ENCODE results near the gene PLD2.
A peak's percentile ranks its signal among the peaks of the same experiment; 100 is the strongest.

Gene PLD2, protein sequence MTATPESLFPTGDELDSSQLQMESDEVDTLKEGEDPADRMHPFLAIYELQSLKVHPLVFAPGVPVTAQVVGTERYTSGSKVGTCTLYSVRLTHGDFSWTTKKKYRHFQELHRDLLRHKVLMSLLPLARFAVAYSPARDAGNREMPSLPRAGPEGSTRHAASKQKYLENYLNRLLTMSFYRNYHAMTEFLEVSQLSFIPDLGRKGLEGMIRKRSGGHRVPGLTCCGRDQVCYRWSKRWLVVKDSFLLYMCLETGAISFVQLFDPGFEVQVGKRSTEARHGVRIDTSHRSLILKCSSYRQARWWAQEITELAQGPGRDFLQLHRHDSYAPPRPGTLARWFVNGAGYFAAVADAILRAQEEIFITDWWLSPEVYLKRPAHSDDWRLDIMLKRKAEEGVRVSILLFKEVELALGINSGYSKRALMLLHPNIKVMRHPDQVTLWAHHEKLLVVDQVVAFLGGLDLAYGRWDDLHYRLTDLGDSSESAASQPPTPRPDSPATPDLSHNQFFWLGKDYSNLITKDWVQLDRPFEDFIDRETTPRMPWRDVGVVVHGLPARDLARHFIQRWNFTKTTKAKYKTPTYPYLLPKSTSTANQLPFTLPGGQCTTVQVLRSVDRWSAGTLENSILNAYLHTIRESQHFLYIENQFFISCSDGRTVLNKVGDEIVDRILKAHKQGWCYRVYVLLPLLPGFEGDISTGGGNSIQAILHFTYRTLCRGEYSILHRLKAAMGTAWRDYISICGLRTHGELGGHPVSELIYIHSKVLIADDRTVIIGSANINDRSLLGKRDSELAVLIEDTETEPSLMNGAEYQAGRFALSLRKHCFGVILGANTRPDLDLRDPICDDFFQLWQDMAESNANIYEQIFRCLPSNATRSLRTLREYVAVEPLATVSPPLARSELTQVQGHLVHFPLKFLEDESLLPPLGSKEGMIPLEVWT

DNA sequence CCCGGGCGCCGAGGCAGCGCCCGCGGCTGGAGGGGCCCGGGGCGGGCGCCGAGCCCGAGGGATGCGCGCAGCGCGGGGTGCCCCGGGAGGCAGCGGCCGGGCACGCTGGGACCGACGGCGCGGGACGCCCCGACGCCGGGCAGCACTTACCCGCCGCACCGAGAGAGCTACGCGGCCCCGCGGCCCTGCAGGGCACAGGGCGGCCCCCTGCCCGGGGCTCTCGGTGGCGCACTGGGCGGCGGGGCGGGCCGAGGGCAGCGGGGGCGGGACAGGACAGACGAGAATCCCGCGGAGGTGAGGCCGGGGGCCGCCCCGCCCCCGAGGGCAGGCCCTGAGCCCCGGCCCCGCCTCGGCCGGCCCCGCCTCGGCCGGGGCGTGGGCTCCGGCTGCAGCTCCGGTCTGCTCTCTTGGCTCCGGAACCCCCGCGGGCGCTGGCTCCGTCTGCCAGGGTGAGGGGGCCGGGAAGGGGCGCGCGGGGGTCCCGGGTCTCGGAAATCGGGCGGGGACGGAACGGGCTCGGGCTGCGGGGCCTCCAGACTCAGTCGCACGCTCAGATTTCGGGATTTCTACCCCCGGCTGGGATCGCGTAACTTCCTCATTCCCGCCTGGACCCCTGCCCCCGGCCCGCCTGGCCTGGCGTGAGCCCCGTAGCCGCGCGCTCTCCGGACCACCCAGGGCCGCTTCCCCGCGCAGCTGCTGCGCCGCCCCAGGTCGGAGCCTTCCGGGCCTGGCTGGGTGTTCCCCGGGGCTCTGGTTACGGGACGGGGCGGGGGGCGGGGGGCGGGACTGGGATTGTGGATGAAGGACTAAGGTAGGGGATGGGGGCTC lies at the start of gene PLD2:
PLD2 (plus strand) TSS at position 376 of the 828 bp plus-strand sequence. CDS start 621 bp downstream, outside the sequence.
- peak; percentile 70 to 89 (median 74) for DNase-seq (ENCODE audit: low read depth in 2 of 3, low spot score in 1 of 3)

GRCh38 chr17:4759776-4760236 lies 47.1 kb upstream of the PLD2 start:
- no peak for DNase-seq (ENCODE audit: low read depth in 2 of 3, low spot score in 1 of 3)

DNA sequence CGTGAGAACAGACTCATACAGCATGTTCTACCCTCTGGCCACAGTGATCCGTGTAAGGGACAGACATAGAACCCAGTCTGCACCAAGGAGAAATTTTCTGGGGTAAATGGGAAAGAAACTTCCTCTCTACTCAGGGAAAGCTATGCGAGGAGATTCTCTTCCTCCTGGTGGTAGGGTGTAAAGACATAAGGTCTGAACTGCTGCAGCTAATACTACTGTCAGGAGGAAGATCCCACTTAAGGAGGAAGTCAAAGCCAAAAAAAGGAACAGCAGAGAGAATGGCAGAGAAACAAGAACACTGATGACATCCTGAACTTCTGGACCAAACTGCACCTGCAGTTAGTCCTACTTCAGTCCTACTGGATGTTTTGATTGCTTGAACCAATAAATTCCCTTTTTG lies 42.4 kb upstream of the PLD2 start:
- no peak for DNase-seq (ENCODE audit: low read depth in 2 of 3, low spot score in 1 of 3)

DNA sequence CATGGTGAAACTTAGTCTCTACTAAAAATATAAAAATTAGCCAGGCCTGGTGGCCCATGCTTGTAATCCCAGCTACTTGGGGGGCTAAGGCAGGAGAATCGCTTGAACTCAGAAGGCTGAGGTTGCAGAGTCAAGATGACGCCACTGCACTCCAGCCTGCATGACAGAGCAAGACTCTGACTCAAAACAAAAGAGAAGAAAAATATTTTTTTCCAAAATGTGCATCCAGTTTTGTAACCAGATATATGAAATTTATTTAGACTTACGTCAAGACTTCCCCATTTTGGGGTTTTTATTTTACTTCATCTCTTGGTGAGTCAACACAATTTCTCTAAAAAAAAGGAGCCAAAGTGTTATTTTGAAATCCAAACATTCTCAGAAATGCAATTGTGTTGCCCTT lies 40.8 kb upstream of the PLD2 start:
- no peak for DNase-seq (ENCODE audit: low read depth in 2 of 3, low spot score in 1 of 3)

DNA sequence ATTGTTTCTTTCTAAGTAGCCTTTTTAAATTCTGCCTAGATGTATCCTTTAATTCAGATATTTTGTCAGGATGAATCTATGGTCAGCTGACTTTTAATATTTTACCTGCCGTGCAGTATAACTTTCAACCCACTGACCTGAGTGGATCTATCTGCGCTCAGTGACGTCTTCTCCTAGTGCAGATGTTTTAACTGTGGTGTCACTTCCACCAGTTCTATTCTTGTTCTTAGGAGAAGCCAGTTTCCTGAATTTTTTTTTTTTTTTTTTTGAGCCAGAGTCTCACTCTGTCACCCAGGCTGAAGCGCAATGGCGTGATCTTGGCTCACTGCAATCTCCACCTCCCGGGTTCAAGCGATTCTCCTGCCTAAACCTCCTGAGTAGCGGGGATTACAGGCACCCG lies 40.2 kb upstream of the PLD2 start:
- no peak for DNase-seq (ENCODE audit: low read depth in 2 of 3, low spot score in 1 of 3)

- DNase-seq (ENCODE audit: low read depth in 2 of 3, low spot score in 1 of 3) = no peak
Observed at GRCh38 chr17:4768298-4768697, 38.7 kb upstream of the PLD2 start.

DNA sequence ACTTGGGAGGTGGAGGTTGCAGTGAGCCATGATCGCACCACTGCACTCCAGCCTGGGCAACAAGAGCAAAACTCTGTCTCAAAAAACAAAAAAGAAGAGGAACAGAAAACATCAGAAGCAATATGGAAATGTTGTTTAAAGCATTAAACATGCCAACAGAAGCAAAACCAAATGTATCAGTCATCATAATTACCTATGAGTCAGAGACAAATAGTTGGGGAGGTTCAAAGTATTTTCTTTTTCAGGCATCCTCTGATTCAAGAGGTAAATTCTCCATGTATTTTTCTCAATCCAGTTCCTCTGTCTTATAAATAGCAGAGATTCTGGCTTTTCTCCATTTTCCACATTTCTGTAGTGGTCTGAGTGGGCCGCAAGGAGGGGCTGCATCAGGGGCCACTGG lies 37.3 kb upstream of the PLD2 start:
- DNase-seq (ENCODE audit: low read depth in 2 of 3, low spot score in 1 of 3) = no peak

GRCh38 chr17:4771519-4772234 lies 35.3 kb upstream of the PLD2 start, which contains the start of gene TM4SF5:
Gene TM4SF5, plus strand, starts transcription at chr17:4771886. Its CDS starts 37 bp downstream, at chr17:4771923.
- no peak for DNase-seq (ENCODE audit: low read depth in 2 of 3, low spot score in 1 of 3)

GRCh38 chr17:4772235-4772613 lies 34.7 kb upstream of the PLD2 start:
- no peak for DNase-seq (ENCODE audit: low read depth in 2 of 3, low spot score in 1 of 3)

- DNase-seq (ENCODE audit: low read depth in 2 of 3, low spot score in 1 of 3) = no peak
Observed at GRCh38 chr17:4777969-4778760, 28.8 kb upstream of the PLD2 start.

DNA sequence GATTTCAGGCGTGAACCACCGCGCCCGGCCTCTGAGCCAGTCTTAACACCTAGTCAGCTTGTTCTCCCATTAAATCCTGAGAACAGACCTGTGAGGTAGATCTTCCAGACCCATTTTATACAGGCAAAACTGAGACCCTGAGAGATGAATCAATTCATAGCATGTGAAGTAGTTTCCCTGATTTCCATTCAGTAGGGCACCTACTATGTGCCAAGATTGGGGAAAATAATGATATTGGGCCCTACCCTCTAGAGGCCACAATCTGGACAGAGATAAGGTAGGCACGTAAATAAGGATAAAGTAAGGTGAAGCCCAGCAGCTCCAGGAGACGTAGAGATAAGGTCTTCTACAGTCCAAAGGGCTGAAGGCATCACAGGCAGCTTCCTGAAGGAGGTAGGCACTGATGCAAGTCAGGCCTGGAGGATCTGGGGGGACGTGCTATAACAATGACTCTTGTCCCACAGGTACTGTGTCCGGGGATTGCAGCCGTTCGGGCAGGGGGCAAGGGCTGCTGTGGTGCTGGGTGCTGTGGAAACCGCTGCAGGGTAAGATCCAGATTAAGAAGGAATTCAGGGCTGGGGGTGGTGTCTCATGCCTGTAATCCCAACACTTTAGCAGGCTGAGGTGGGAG lies 26.5 kb upstream of the PLD2 start:
- no peak for DNase-seq (ENCODE audit: low read depth in 2 of 3, low spot score in 1 of 3)

GRCh38 chr17:4782652-4783051 lies 24.3 kb upstream of the PLD2 start:
- DNase-seq (ENCODE audit: low read depth in 2 of 3, low spot score in 1 of 3) = no peak

DNA sequence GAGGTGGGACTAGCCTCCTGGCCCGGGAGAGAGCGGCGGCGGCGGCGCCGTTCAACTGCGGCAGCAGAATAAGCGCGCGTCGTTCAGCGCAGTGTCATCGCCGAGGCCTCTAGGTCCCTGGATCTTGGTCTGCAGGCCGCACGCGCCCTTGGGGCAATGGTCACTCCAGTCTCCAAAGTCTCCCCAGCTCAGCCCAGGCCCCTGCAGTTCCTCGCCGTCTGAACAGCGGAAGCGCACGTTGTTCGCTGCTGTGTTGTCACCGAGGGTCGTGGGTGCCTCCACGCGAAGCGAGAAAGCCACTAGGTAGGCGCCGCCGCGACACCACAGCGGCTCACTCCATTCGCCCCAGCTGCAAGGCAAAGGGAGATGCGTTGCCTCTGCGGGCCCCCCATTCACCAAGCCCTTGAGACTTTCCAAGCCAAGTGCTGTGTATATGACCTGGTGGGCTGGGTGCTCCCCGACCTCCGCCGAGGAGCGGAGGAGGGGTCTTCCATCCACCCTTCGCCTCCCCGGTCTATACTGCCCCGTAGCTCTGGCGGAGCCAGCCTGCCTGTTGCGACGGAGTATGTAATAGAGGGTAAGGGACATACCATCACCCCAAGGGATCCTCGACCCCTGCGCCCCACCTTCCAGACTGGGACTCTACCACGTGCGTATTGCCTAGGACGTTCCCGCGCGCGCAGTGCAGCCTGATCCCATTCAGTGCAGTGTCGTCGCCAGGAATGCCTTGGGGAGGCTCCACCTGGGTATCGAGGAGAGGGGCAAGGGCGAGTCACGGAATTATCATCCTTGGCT lies 21.4 kb upstream of the PLD2 start:
- no peak for DNase-seq (ENCODE audit: low read depth in 2 of 3, low spot score in 1 of 3)

GRCh38 chr17:4786106-4786511 lies 20.8 kb upstream of the PLD2 start, which contains the start of gene VMO1:
Gene VMO1, minus strand, starts transcription at chr17:4786364. Its CDS starts 12 bp downstream, at chr17:4786352.
- no peak for DNase-seq (ENCODE audit: low read depth in 2 of 3, low spot score in 1 of 3)

GRCh38 chr17:4786516-4786915 lies 20.4 kb upstream of the PLD2 start:
- no peak for DNase-seq (ENCODE audit: low read depth in 2 of 3, low spot score in 1 of 3)

DNA sequence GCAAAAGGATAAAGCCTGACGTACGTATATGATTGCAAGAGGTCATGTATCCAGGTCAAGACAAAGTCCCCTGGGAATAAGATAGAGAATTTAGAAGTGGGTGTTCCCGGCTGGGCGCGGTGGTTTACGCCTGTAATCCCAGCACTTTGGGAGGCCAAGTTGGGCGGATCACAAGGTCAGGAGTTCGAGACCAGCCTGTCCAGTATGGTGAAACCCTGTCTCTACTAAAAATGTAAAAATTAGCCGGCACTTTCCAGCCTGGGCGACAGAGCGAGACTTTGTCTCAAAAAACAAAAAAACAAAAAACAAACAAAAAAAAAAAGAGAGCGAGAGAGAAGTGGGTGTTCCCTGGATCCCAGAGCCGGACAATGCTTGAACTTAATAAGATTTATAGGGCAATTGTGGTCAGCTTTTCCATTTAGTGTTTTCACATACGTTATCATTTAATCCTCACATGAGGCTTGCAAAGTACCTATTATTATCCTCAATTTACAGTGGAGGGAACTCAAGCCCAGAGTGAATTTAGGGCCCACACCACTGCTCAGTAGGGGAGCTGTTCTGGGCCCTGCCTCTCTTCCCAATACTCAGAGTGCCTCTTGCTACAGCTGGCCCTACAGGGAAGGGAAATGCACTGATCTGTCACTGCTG lies 18.7 kb upstream of the PLD2 start:
- no peak for DNase-seq (ENCODE audit: low read depth in 2 of 3, low spot score in 1 of 3)

- no peak for DNase-seq (ENCODE audit: low read depth in 2 of 3, low spot score in 1 of 3)
Observed at GRCh38 chr17:4788807-4789700, 17.9 kb upstream of the PLD2 start, which contains the start of gene GLTPD2. Gene GLTPD2, plus strand, starts transcription at chr17:4788964. Its CDS starts 48 bp downstream, at chr17:4789012.
